Cortex of kidney (tissue), 1 donor: ENCODE measurements around the gene DHX32.

Experiments
- DNase-seq: peaks from one replicate; lab custom pipeline; 2025; lab: John Stamatoyannopoulos, UW

The DHX32 gene

GRCh38 chr10:125849448-125849847 is 31.6 kb downstream of the DHX32 start:
- DNase-seq, result no peak

DNA sequence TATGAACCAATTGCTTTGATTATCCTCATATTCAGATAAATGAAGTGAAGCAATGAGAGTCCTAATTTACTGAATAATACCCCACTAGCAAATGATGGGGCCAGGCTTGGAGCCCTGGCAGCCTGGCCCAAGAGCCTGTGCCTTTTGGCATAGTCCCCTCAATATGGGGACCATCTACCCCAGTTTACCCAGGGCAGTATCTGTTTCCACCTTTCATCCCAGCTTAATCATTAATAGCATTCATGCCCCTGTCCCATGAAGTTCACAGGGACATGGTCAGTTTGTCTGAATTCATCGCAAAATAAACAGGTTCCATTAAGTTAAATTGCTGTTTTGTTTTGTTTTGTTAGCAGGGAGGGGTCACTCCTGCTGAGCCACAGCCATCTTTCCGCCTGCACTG is 32.2 kb downstream of the DHX32 start:
- DNase-seq, result no peak

GRCh38 chr10:125848371-125848770 is 32.7 kb downstream of the DHX32 start:
- DNase-seq, result no peak

GRCh38 chr10:125846894-125847293 is 34.2 kb downstream of the DHX32 start:
- no peak for DNase-seq

DNA sequence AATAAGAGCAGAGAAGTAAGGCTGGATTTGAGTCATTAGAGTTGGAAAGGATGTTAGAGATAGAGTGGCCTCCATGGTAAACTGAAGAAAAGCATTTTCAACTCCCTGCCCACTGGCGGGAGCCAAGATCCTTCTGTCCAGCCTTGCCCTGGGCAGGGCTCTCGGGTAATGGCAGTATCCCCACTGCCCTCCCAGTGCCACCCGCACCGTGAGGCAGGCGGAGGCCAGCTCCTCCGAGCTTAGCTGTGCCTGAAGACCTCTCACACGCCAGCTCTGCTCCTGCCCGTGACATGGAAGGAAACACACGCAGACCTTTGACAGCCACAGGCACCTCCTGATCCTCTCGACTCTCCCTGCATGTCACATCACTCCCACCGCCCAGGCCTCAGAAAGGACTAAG is 35.5 kb downstream of the DHX32 start:
- no peak for DNase-seq

DNA sequence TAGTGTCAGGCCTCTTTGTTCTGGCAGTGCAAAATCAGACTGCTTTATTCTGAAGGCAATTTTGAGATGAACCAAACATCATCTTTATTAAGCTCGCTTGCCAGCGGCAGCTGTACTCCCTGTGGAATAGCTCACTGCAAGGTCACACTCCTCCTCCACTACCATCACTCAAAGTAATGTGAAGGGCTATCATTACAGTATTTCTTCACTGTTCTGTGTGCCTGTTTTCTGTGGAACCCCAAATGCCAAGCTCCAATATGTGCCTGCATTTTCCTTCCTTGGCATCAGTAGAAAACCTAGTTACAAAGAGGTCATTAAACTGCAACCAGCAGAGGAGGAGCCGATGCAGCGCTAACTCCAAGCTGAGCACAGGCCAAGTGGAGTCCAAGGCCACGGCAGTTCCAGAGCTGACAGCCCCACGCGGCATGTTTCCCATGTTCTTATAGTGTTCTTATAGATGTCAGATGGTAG is 36.3 kb downstream of the DHX32 start:
- no peak for DNase-seq

- no peak for DNase-seq
These were observed 37.3 kb downstream of the DHX32 start for GRCh38 chr10:125843603-125844329.

DNA sequence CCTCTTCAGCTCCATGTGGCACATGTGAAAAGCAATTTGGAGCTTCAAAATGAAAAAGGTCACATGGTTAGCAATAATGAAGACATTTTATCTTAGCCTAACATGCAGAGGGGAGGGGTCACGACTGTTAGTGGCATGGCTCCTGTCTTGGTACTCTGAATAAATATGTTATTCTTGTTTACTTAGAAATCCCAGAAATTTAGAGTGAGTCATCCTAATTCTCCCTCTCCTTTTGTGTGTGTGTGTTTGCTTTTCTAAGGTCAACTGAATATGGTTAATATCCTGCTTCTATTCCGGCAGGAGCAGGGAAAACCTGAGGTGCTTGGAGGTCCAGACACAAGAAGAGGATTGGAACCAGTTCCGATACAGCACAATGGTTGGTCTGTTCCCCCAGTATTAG is 40.1 kb downstream of the DHX32 start:
- no peak for DNase-seq

GRCh38 chr10:125840406-125840805 is 40.7 kb downstream of the DHX32 start:
- DNase-seq, result no peak

DNA sequence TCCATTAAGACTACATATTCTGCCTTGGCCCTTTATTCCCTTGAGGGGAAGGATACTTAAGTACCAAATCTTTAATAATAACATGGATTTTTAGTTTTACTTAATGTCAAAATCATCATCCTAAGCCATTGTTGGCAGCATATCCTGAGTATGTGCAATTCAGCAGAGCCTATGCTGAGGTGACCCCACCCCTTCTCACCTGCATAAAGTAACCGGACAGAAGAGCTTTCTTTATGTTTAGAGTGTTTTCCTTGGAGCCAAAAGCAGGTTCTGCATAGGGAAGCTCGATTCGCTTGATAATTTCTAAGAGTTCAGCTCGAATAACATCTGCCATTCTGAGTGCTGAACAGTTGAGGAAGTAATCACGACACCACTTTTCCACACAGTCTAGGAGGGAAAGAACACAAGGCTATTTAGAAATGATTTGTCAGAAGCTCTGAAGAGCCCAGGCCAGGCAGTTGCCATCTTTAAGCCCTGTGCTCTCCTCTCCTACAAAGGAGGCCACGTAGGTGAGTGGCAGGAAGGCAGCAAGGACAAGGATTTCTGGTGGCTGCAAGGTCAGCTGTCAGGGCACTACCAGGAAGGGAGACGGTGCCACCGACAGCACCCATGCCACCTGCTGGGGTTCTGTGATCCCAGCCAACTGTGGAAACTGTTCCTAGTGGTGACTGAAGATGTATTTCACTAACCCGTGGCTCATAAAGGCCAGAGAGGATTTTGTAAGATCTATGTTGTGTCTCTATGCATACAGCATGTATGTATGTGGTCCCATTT is 42.1 kb downstream of the DHX32 start:
- DNase-seq, result no peak

GRCh38 chr10:125836746-125837145 is 44.3 kb downstream of the DHX32 start:
- DNase-seq, result no peak

GRCh38 chr10:125828311-125828710 is 52.8 kb downstream of the DHX32 start:
- no peak for DNase-seq

DNA sequence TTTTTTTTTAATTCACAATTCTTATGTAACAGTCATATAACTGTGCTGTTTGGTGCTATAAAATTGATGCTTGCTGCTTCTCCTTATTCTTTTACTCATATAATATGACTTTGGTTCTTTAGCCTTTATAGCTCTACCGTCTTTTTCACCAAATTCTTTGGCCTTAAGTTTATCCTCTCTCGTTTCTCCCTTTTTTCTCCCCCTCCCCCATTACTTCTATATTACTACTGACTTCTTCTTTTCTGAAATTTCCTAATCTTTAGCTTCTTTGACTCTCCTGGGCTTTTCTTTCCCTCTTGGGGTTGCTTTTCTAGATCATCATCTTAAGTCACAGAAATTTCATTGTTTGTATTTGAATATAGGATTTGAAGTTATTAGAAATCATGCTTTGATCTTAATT is 54.0 kb downstream of the DHX32 start:
- no peak for DNase-seq

GRCh38 chr10:125824736-125825135 is 56.4 kb downstream of the DHX32 start:
- no peak for DNase-seq

- DNase-seq, result no peak
These were observed 57.3 kb downstream of the DHX32 start for GRCh38 chr10:125823663-125824251.

DNA sequence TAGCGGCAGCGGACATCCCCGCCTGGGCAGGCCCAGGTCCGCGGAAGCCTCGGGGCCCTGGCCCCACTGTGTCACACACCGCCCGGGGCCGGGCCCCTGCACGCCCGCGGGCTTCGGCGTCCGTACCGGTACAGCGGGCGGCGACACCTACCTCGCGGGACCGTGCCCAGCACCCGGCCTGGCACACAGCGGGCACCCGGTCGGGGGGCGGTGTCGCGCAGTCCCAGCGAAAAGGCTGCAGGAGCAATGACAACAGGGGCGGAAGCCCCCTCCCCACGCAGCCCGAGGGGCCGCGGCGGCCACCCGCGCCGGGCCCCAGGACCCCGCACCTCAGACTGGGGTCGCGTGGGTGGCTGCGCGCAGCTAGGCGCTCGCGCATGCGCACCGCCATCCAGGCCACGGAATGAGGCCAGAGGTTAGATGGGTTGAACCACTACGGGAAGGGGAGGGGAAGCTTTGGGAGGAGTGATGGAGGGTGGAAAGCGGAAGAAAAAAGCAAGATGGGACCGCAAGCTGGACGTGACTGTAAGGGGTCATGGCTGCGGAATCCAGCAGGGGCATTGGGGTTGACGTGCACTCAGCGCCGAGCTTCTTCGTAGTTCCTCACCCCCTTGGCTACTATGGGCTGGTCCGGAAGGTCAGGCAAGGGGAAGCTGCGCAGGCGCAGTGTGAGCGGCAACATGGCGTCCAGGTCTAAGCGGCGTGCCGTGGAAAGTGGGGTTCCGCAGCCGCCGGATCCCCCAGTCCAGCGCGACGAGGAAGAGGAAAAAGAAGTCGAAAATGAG is 58.0 kb downstream of the DHX32 start, which contains the start of the genes BCCIP and UROS:
TSS of gene BCCIP (plus strand) at position 669 of the 785 bp plus-strand sequence. CDS start at position 681, 12 bp downstream.
TSS of gene UROS (minus strand) at position 381 of the 785 bp plus-strand sequence. CDS start 6,759 bp downstream, outside the sequence.
- no peak for DNase-seq

DNA sequence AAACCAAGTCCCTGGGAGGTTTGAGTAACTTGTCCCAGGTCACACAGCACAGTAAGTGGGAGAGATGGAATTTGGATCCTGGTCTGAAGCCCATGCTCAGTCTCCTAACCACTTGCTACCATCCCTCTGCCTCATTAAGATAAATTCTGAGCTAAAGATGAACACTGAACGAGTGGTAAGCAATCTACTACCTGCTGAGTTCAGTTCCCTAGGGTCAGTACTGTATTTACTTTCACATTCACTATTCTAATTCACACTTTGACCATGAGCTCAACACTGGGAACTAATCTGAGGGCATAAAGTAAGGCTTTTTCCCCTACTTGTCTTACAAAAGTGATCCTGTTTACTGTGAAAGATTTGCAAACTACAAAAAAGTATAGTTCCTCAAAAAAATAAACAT is 60.4 kb downstream of the DHX32 start:
- DNase-seq, result no peak

DNA sequence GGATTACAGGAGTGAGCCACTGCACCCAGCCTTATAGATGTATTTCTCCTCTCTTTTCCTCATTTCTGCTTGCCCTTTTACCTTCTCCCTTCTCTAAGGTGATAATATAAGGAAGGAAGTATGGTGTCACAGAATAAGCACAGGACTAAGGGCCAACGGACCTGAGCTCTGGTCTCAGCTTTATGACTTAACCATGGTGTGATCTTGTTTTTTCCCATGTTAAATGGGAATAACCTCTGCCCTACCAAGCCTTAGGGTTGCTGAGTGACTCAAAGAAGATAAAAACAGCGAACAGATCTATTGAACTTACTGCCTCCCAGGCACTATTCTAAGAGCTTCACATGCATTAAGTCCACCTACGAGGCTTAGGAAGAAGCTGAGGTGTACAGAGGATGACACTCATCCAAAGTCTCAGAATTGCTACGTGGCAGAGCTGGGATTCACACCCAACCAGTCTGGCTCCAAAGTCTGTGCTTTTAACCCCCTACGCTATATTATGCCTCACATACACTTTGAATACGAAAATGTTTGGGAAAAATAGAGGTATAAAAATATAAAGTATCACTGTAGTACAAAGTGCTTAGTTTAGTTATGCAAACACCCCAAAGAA is 63.6 kb downstream of the DHX32 start:
- no peak for DNase-seq

DNA sequence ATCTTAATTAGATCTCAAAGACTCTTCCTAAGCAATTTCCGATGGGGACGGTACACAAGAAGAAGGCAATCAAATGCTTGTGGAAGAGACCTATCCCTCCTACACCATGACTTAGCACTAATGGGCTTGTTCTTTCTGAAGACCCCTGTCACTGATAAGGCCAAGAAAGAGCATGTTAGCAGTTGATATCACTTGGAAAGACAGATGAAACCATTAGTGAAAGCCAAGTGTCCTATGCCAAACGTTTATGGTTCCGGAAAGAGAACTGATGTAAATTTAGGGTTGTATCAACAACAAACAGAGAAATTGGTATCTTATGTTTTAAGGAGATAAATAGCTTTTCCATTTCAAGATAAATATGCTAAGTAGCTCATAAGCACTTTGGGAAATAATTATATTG is 64.5 kb downstream of the DHX32 start:
- no peak for DNase-seq

DNA sequence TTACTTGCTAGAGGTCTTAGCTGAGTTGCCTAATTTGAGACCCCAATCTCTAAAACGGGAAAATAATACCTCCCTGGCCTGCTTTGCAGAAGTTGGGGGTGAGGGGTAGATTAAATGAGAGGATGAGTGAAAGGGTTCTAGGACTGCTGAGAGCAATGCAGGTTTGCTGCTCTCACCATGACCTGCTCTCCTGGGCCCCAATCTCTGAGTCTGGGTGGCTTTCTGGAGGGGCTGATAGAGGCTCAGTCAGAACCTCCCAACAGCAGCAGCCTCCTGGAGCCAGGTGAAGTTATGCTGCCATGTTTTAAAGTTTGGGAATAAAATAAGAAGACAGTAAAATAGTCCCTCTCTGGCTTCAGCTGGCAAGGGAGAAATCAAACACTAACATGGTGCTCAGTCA is 65.3 kb downstream of the DHX32 start:
- DNase-seq, result no peak

GRCh38 chr10:125812128-125812750 is 68.9 kb downstream of the DHX32 start:
- no peak for DNase-seq
